DOHH2 (cell line): ENCODE measurements around the gene SELENON.

Source experiments
- H3F3A ChIP-seq: fragments of 200-600 bp; sonication (generic), shearing (Covaris generic); 2 replicates; pipeline ENCODE4 v1.6.0; 2016; ENCODE audit warnings: antibody characterized with exemption, mild to moderate bottlenecking; ENCODE audit not compliant: control insufficient read depth, insufficient read depth
- H3K27ac ChIP-seq: fragments of 200-600 bp; sonication (generic); 2 replicates; pipeline ENCODE4 v1.5.1; 2014; ENCODE audit warnings: low read depth, mild to moderate bottlenecking, low read length, moderate library complexity
- H3K27me3 ChIP-seq: fragments of 200-600 bp; sonication (generic); 2 replicates; pipeline ENCODE4 v1.6.1; 2014; ENCODE audit warnings: mild to moderate bottlenecking, low read length, mixed read lengths; ENCODE audit not compliant: control insufficient read depth
- H3K36me3 ChIP-seq: fragments of 200-600 bp; sonication (generic); 2 replicates; pipeline ENCODE4 v1.6.1; 2014; ENCODE audit warnings: mild to moderate bottlenecking, low read length, moderate library complexity, mixed read lengths; ENCODE audit not compliant: control insufficient read depth
- H3K4me1 ChIP-seq: fragments of 200-600 bp; sonication (generic); 2 replicates; pipeline ENCODE4 v1.6.1; 2014; ENCODE audit warnings: mild to moderate bottlenecking, low read length, mixed read lengths; ENCODE audit not compliant: control insufficient read depth
- H3K4me2 ChIP-seq: fragments of 200-600 bp; sonication (generic); 2 replicates; pipeline ENCODE4 v1.6.0; 2014; ENCODE audit warnings: mild to moderate bottlenecking, low read length, moderate library complexity
- H3K4me3 ChIP-seq: fragments of 200-600 bp; sonication (generic); 2 replicates; pipeline ENCODE4 v1.5.1; 2014; ENCODE audit warnings: mild to moderate bottlenecking, low read length, mixed read lengths
- H3K79me2 ChIP-seq: fragments of 200-600 bp; sonication (generic); 2 replicates; pipeline ENCODE4 v1.6.1; 2014; ENCODE audit warnings: mild to moderate bottlenecking, low read length, mixed read lengths; ENCODE audit not compliant: control insufficient read depth
- H3K9me2 ChIP-seq: fragments of 200-600 bp; sonication (generic); replicated peaks from 2 replicates; pipeline ENCODE4 v1.6.1; 2014; ENCODE audit warnings: mild to moderate bottlenecking, low read length, mixed read lengths; ENCODE audit not compliant: control insufficient read depth
- H3K9me3 ChIP-seq: fragments of 200-600 bp; sonication (generic); 2 replicates; pipeline ENCODE4 v1.6.1; 2014; ENCODE audit warnings: antibody characterized with exemption, low read length, mixed read lengths; ENCODE audit not compliant: control insufficient read depth, insufficient read depth
- H4K20me1 ChIP-seq: fragments of 200-600 bp; sonication (generic); 2 replicates; pipeline ENCODE4 v1.6.0; 2014; ENCODE audit warnings: low read depth, mild to moderate bottlenecking, antibody characterized with exemption, low read length, moderate library complexity; ENCODE audit not compliant: control insufficient read depth, insufficient read depth
- CTCF ChIP-seq: fragments of 200-600 bp; sonication (generic); IDR thresholded peaks from one replicate; pipeline ENCODE4 v1.5.1; 2014; ENCODE audit warnings: antibody characterized with exemption, mild to moderate bottlenecking, low read depth, low read length; ENCODE audit not compliant: poor library complexity, severe bottlenecking
- EZH2phosphoT487 ChIP-seq: fragments of 200-600 bp; sonication (generic); IDR thresholded peaks from 2 replicates; pipeline ENCODE4 v1.6.1; 2017; ENCODE audit warnings: borderline replicate concordance, mild to moderate bottlenecking, antibody characterized with exemption, low read length, moderate library complexity, mixed read lengths

Gene SELENON

GRCh38 chr1:25760871-25761270 lies 39.1 kb upstream of the SELENON start:
- H3K9me2 ChIP-seq = no peaks in the 10 kb centered on the region
- no peaks in the 10 kb centered on the region for H3K36me3 ChIP-seq
- H3K9me3 ChIP-seq = no peaks in the 10 kb centered on the region
- H3K79me2 ChIP-seq = no peaks in the 10 kb centered on the region
- H3F3A ChIP-seq = no peaks in the 10 kb centered on the region
- TF ChIP-seq CTCF (no peak), EZH2phosphoT487 (no peak)
- H3K27me3 ChIP-seq = peaks cover 24% of the 10 kb centered on the region
- no peak overlapping the region for H3K27ac ChIP-seq
- no peak overlapping the region for H3K4me2 ChIP-seq
- H4K20me1 ChIP-seq = no peaks in the 10 kb centered on the region
- H3K4me3 ChIP-seq = no peak overlapping the region
- no peaks in the 10 kb centered on the region for H3K4me1 ChIP-seq

- Histone ChIP-seq H4K20me1 (no peaks in the 10 kb centered on the region), H3K27ac (no peak overlapping the region)
- TF ChIP-seq CTCF (no peak), EZH2phosphoT487 (no peak)
Observed at GRCh38 chr1:25763493-25763892, 36.5 kb upstream of the SELENON start.

GRCh38 chr1:25765136-25765922 lies 34.7 kb upstream of the SELENON start:
- H3K4me3 ChIP-seq = no peak overlapping the region

More at GRCh38 chr1:25763493-25763892, 36.5 kb upstream of the SELENON start:
- Histone ChIP-seq H3K4me2 (no peak overlapping the region), H3K9me3 (no peaks in the 10 kb centered on the region), H3K9me2 (no peaks in the 10 kb centered on the region), H3K27me3 (peaks cover 16% of the 10 kb centered on the region; the same call in 1 of the 2 replicates), H3K4me1 (no peaks in the 10 kb centered on the region), H3K79me2 (no peaks in the 10 kb centered on the region), H3F3A (no peaks in the 10 kb centered on the region), H3K4me3 (no peak overlapping the region), H3K36me3 (no peaks in the 10 kb centered on the region)

More at GRCh38 chr1:25765136-25765922, 34.7 kb upstream of the SELENON start:
- H3K27ac ChIP-seq = no peak overlapping the region
- H3K27me3 ChIP-seq = peaks cover 7% of the 10 kb centered on the region; the same call in 1 of the 2 replicates
- TF ChIP-seq EZH2phosphoT487 (no peak), CTCF (no peak)
- H3K79me2 ChIP-seq = no peaks in the 10 kb centered on the region
- H3F3A ChIP-seq = no peaks in the 10 kb centered on the region
- no peaks in the 10 kb centered on the region for H3K9me3 ChIP-seq
- H3K36me3 ChIP-seq = no peaks in the 10 kb centered on the region
- H3K4me2 ChIP-seq = no peak overlapping the region
- H3K9me2 ChIP-seq = no peaks in the 10 kb centered on the region
- no peaks in the 10 kb centered on the region for H3K4me1 ChIP-seq
- no peaks in the 10 kb centered on the region for H4K20me1 ChIP-seq
